ENCODE data around the gene PSAT1.

DNA sequence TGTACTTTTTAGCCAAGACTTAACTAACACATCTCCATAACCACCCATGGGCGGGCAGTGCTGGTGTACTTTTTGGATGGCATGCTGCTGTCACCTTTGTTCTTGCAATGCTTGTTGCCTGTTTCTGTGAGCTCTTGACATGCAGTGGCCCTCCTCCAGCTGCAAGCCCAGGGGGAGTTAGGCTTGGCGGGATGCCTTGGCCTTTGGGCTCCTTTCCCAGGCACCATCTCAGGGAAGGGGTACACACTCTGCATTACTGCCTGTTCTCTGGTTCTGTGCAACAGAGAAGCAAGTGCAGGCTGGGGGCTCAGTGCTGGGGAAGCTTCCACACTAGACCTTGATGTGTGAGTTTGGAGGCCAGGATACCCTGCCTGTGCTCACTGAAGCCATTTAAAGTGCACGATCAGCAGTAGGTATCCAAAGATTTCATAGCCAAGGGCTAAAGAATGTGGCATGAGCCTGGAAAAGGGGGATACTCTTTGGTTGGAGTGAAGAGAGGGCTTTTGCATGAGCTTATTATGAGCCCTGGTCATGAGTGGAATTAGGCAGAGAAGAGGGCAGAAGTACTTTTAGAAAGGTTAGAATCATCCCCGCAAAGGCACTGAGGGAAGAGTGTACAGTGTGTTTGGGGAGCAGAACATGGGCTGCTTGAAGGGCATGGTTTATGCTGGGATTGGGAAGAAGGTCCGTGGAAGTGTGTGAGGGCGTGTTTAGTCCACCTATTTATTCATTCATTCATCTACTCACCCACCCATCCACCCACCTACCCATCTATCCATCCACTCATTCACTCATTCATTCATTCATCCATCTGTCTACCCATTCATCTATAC lies 22.5 kb downstream of the PSAT1 start:
- TF ChIP-seq CTCF (conservative IDR thresholded peaks at IDR 0.05; ENCODE audit: low read length): no peak
- no peak for TF ChIP-seq EZH2phosphoT487 (IDR thresholded peaks at IDR 0.05; ENCODE audit: borderline replicate concordance, low read depth, low read length)
